ENCODE measurements around the gene GSN. TPM values are rescaled to one million over a fixed set of nuclear protein-coding genes. Genes with fewer than 3 reads are reported as not detected.

Gene GSN
- polyA plus RNA-seq, 2 of the 4 experiments (the other 2 are of a cell fraction): 33.7 to 77.2 TPM

DNA sequence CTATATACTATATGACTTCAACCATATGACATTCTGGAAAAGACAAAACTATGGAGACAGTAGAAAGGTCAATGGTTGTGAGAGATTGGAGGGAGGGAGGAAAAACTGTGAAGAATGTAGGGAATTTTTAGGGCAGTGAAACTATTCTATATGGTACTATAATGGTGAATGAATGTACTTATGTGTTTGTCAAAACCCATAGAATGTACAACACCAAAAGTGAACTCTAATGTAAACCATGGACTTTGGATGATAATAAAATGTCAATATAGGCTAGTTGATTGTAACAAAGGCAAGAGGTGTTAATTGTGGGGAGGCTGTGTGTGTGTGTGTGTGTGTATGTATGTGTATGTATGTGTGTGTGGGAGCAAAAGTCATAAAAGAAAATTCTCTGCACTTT is 112.9 kb downstream of the GSN start:
- ChIA-PET CTCF (interaction anchor here (0.8 to 12.6 kb wide), 4 partner anchors 24 to 167 kb away, joined by 3 to 301 read pairs (median 7); no protein-coding TSS in a partner anchor), POLR2A (interaction anchor here (1.9 kb wide), 1 partner anchor 113 kb away, joined by 6 read pairs; the partner anchor contains the start of gene GSN)
- no peak for ATAC-seq
- Histone ChIP-seq H3K4me1 (peaks cover 3% of the 10 kb centered on the region; the same call in 2 of the 3 replicates), H3K4me2 (no peak overlapping the region), H3K27ac (no peak overlapping the region), H3K9me3 (no peaks in the 10 kb centered on the region; the same call in 2 of the 3 replicates), H3K4me3 (no peak overlapping the region)
- no peak for DNase-seq (ENCODE audit: low read depth in 1 of 2, low spot score in 1 of 2)
- FAIRE-seq: no peak
- TF ChIP-seq RFX5 (IDR thresholded peaks at IDR 0.05): no peak
- TF ChIP-seq POLR2AphosphoS2 (conservative IDR thresholded peaks at IDR 0.05; ENCODE audit: low read length): no peak
- TF ChIP-seq RCOR1 (IDR thresholded peaks at IDR 0.05; ENCODE audit: low read depth, low read length): no peak
- TF ChIP-seq MAZ (IDR thresholded peaks at IDR 0.05; ENCODE audit: borderline replicate concordance, low read depth, low read length): no peak
- TF ChIP-seq, protein P1, sequence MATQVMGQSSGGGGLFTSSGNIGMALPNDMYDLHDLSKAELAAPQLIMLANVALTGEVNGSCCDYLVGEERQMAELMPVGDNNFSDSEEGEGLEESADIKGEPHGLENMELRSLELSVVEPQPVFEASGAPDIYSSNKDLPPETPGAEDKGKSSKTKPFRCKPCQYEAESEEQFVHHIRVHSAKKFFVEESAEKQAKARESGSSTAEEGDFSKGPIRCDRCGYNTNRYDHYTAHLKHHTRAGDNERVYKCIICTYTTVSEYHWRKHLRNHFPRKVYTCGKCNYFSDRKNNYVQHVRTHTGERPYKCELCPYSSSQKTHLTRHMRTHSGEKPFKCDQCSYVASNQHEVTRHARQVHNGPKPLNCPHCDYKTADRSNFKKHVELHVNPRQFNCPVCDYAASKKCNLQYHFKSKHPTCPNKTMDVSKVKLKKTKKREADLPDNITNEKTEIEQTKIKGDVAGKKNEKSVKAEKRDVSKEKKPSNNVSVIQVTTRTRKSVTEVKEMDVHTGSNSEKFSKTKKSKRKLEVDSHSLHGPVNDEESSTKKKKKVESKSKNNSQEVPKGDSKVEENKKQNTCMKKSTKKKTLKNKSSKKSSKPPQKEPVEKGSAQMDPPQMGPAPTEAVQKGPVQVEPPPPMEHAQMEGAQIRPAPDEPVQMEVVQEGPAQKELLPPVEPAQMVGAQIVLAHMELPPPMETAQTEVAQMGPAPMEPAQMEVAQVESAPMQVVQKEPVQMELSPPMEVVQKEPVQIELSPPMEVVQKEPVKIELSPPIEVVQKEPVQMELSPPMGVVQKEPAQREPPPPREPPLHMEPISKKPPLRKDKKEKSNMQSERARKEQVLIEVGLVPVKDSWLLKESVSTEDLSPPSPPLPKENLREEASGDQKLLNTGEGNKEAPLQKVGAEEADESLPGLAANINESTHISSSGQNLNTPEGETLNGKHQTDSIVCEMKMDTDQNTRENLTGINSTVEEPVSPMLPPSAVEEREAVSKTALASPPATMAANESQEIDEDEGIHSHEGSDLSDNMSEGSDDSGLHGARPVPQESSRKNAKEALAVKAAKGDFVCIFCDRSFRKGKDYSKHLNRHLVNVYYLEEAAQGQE (IDR thresholded peaks at IDR 0.05): no peak

Other genes starting within 250 kb of the GSN start
- 115 and 119 TPM in 2 replicates for gene C5, start 217.9 kb upstream of the GSN start, polyA plus RNA-seq (2011; rRNA removed)
- gene C5, start 217.9 kb upstream of the GSN start, polyA plus RNA-seq (2017; fragmentation: RNase III; extraction: RNeasy Plus Mini Kit Qiagen cat#74134 plus additional on column Dnase treatment): 16.2 to 17.9 TPM (median 17.1 TPM) in 3 replicates
- 13.0 and 15.0 TPM in 2 replicates for gene CNTRL, start 193.2 kb upstream of the GSN start, polyA plus RNA-seq (2011; rRNA removed)
- 5.1 to 5.7 TPM (median 5.6 TPM) in 3 replicates for gene CNTRL, start 193.2 kb upstream of the GSN start, polyA plus RNA-seq (2017; fragmentation: RNase III; extraction: RNeasy Plus Mini Kit Qiagen cat#74134 plus additional on column Dnase treatment)
- gene RAB14, start 66.3 kb upstream of the GSN start, polyA plus RNA-seq (2011; rRNA removed): 54.1 and 55.7 TPM in 2 replicates
- gene RAB14, start 66.3 kb upstream of the GSN start, polyA plus RNA-seq (2017; fragmentation: RNase III; extraction: RNeasy Plus Mini Kit Qiagen cat#74134 plus additional on column Dnase treatment): 38.4 to 40.2 TPM (median 38.8 TPM) in 3 replicates
- gene STOM, start 102.1 kb downstream of the GSN start, polyA plus RNA-seq (2011; rRNA removed): 234 and 246 TPM in 2 replicates
- gene STOM, start 102.1 kb downstream of the GSN start, polyA plus RNA-seq (2017; fragmentation: RNase III; extraction: RNeasy Plus Mini Kit Qiagen cat#74134 plus additional on column Dnase treatment): 83.3 to 92.0 TPM (median 91.4 TPM) in 3 replicates
- gene GGTA1, start 231.7 kb downstream of the GSN start, polyA plus RNA-seq (2011; rRNA removed): 0.05 TPM in 1 of 2 replicates, not detected in the other
- not detected in 3 replicates for gene GGTA1, start 231.7 kb downstream of the GSN start, polyA plus RNA-seq (2017; fragmentation: RNase III; extraction: RNeasy Plus Mini Kit Qiagen cat#74134 plus additional on column Dnase treatment)

All from A549 (cell line).